GM19438 (cell line): Measurements from ENCODE around the gene TDP1.
"Not testable (repeated sequence)": the region's sequence is repeated elsewhere in the genome, so short reads cannot be mapped to it uniquely, and the experiment has no call there.

ENCODE experiments used
- ATAC-seq: cut with Tn5 transposase; IDR thresholded peaks from one replicate; pipeline ENCODE4 v1.9.1; 2021; ENCODE audit warnings: low read depth; ENCODE audit not compliant: unreplicated experiment

The TDP1 gene

GRCh38 chr14:89986462-89987160 is 30.9 kb downstream of the TDP1 start:
- no peak for ATAC-seq

DNA sequence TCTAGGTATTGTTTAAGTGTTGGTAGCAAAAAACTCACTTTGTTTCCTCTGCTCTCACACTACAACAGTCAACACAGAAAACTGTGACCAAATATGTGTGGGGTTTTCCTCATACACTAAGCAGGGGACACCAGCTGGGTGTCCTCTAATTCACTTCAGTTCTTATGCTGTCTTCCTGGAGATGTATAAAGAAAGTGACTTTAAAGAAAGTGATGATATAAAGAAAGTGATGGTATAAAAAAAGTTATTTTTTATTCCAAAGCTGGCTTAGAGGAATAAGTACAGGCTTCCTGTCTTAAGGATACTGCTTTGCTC is 31.4 kb downstream of the TDP1 start:
- ATAC-seq, result no peak

DNA sequence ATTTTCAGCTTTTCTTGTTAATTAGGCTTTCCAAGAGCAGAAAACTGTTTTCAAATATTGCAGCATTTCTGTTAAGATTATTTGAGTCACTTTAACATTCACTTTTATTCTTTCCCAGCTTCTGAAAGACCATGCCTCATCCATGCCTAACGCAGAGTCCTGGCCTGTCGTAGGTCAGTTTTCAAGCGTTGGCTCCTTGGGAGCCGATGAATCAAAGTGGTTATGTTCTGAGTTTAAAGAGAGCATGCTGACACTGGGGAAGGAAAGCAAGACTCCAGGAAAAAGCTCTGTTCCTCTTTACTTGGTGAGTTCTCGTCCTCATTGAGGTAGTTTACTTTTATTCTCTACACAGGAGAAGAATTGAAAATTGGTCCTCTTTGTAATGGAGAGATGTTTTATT is 33.1 kb downstream of the TDP1 start:
- ATAC-seq, result no peak

DNA sequence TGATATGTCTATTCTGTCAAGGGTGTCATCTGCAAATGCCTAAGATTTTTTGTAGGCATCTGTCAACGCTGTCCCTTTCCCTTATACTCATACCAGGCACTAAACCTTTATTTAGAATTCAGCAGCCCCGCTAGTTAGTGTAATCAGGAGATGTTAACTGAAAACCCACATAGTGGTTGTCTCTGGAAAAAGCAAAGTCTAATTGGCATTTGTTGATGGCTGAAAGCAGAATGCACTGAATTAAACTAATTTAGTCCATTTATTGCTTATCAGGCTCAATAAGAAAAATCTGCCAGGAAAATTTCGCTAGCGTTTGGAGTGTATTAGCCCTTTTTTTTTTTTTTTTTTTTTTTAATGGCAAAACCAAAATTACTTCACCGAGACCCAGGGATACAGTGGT is 34.5 kb downstream of the TDP1 start:
- ATAC-seq, result no peak

DNA sequence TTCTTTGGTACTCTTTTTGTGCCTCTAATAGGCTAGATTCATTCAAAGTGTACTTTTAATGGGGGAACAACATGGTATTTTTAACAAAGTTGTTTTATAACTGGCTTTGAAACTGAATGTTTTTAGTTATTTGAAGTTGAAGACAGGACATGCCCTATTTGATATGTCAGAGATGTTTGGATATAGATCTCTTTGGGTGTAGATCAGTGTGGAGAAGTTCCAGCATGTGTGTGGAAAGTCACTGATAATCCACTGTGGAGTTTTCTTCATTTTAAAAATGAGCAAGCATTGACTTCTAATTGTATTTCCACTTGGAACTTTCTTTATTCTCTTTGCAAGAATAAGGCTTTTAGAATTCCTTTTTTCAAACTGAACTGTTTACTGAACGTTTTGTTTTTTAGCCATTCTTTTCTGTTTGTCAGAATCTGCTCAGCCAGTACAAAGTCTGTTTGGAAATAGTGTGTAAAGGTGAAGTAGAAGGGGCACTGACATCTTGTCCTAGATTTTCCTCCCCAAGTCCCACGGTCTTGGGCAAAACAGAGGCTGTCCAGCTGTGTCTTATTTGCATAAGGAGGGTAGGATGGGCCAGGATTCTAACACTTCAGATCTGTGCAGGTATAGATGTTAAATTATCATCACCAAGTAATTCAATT is 35.0 kb downstream of the TDP1 start:
- ATAC-seq, result no peak

DNA sequence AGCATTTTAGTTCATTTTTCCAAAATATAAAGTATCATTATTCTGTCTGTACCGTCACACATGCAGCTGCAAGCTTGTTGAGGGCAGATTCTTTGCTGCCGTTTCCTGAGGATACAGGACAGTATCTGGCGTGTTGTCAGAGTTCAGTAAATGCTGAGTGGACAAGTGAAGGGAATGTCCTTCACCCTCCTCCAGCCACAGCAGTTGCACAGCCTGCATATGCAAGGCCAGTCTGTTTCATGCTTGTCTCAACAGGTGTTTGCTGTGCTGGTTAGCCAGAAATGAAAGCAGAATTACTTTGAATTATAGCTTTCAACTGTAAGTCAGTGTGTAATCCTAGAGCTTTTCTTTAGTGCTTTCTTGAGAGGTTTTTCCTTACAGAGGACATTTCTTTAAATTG is 36.5 kb downstream of the TDP1 start:
- ATAC-seq, result no peak

GRCh38 chr14:89996963-89997362 is 41.2 kb downstream of the TDP1 start:
- ATAC-seq, result no peak

DNA sequence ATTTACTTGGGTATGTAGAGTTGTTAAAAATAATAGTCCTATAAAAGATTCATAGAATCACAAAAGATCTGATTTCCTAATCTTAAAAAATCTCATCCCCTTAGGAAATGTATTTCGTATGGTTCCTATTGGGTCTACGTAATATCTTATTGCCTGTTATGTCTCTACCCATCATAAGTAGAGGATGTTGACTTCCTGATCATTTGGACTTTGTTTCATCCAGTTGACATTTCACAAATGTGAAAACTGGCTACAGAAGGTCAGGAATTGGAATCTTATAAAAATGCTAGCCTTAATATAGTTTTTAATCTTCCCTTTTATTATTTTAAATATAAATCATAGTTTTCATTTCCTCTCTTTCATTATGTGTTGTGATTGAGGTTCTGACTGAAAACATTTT is 45.2 kb downstream of the TDP1 start:
- ATAC-seq, result no peak

GRCh38 chr14:90003526-90004307 is 48.0 kb downstream of the TDP1 start:
- ATAC-seq, result no peak

GRCh38 chr14:90005441-90005840 is 49.7 kb downstream of the TDP1 start:
- no peak for ATAC-seq

DNA sequence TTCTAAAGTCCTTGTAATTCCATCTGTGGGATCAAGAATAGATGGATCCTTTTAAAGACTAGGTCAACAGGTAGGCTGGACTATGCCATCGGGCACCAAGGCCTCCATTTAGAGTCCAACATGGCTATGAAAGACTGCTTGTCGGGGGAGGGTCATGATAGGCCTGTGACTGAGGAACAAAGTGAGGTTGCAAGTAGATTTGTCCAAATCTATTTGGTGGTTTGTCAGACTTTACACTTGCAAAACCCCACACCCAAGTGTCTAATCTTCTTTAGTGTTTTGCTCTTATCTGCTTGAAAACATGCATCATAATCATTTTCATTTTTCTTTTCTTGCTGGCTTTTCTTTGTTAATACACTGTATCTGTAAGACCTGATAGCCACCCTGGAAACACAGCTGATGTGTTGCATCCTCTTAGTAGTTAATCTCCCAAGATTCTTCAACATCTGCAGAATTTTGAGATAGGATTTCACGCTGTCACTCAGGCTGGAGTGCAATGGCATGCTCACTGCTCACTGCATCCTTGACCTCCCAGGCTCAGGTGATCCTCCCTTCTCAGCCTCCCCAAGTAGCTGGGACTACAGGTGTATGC is 50.3 kb downstream of the TDP1 start:
- ATAC-seq, result no peak

DNA sequence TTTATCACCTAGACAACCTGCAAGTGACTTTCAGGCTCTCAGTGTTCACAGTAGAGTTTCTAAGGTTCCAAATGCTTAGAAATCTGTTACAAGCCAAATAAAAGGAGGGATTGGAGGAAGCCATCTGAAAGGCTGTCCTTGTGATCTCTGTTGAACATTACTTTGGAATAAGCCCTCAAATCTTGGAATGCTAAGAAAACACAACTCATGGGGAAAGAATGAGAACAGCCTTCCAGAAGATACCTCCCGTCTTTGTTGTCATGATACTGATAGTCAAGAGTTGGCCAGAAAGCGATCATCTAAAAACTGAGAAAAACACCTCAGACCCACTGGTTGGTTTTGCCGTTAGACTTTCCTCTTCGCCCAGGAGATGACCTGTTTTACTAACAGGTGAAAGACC is 61.6 kb downstream of the TDP1 start:
- no peak for ATAC-seq

GRCh38 chr14:90019824-90020523 is 64.2 kb downstream of the TDP1 start:
- no peak for ATAC-seq

DNA sequence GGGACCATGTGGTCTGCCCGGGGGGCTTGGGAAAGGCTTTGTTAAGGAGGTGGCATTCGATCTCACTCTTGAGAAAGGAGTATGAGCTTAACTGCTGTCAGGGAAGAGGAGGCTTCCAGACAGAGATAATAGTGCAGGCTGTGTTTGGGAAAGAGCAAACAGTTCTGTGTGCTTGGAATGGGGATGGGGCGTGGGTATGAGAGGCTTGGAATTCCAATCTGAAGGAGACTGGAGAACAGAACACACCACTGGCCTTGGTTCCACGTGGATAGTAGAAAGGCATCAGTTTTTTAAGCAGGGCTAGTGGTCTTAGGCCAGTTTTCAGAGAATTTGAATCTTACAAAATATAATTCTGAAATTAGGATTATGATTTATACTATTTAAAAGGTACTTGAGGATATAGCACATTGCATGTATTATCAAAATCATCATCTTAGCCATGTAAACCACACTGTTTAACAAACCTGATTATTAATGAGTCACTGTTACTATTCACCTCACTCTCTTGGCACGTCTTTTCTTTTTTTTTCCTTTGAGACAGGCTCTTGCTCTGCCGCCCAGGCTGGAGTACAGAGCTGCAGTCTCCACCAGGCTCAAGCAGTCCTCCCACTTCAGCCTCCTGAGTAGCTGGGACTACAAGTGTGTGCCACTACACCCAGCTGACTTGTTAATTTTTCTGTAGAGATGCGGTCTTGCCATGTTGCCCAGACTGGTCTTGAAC is 67.6 kb downstream of the TDP1 start:
- ATAC-seq, result no peak

- ATAC-seq, result no peak
Observed at GRCh38 chr14:90024910-90025309, 69.2 kb downstream of the TDP1 start.

- not testable (repeated sequence) for ATAC-seq
Observed at GRCh38 chr14:90026608-90027007, 70.9 kb downstream of the TDP1 start.

GRCh38 chr14:90027842-90028241 is 72.1 kb downstream of the TDP1 start:
- ATAC-seq, result no peak

DNA sequence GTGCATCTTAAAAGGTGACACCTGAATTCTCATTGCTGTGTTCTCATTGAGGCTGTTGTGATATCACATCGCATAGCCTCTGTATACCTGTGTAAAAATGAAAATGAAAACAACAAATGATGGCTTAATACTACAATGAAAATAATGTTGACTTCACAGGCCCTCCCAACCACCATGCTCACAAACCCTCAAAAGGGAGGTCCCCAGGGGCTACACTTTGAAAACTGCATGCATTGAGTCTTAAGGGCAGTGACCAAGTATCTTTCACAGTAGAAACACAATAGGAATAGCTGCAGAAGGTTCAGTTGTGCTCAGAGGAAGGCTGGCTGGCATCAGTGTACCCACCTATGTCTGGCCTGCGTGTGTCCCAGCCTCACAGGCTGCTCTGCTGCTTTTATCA is 78.4 kb downstream of the TDP1 start:
- ATAC-seq, result no peak

- ATAC-seq, result no peak
Observed at GRCh38 chr14:90034835-90035525, 79.3 kb downstream of the TDP1 start.
